ENCODE results near the gene GNG13.

The GNG13 gene

GRCh38 chr16:793414-793813 lies 7.1 kb downstream of the GNG13 start:
- no peak for DNase-seq (ENCODE audit: low read depth)
- no peak overlapping the region for H3K4me3 ChIP-seq (ENCODE audit: low read depth, low read length)
- TF ChIP-seq CTCF (IDR thresholded peaks at IDR 0.05; ENCODE audit: control insufficient read depth, extremely low read depth, insufficient read depth), result no peak

- no peak for TF ChIP-seq CTCF (IDR thresholded peaks at IDR 0.05; ENCODE audit: control insufficient read depth, extremely low read depth, insufficient read depth)
These were observed 8.1 kb downstream of the GNG13 start for GRCh38 chr16:792221-792995.

GRCh38 chr16:791131-791530 lies 9.4 kb downstream of the GNG13 start:
- no peak for TF ChIP-seq CTCF (IDR thresholded peaks at IDR 0.05; ENCODE audit: control insufficient read depth, extremely low read depth, insufficient read depth)

More at GRCh38 chr16:792221-792995, 8.1 kb downstream of the GNG13 start:
- DNase-seq (ENCODE audit: low read depth), result no peak
- H3K4me3 ChIP-seq (ENCODE audit: low read depth, low read length), result no peak overlapping the region

GRCh38 chr16:790086-790485 lies 10.4 kb downstream of the GNG13 start:
- no peak for TF ChIP-seq CTCF (IDR thresholded peaks at IDR 0.05; ENCODE audit: control insufficient read depth, extremely low read depth, insufficient read depth)
- no peak overlapping the region for H3K4me3 ChIP-seq (ENCODE audit: low read depth, low read length)
- DNase-seq (ENCODE audit: low read depth), result no peak

More at GRCh38 chr16:791131-791530, 9.4 kb downstream of the GNG13 start:
- no peak overlapping the region for H3K4me3 ChIP-seq (ENCODE audit: low read depth, low read length)
- no peak for DNase-seq (ENCODE audit: low read depth)

- TF ChIP-seq CTCF (IDR thresholded peaks at IDR 0.05; ENCODE audit: control insufficient read depth, extremely low read depth, insufficient read depth), result no peak
These were observed 11.2 kb downstream of the GNG13 start for GRCh38 chr16:789191-789850.

GRCh38 chr16:788399-789126 lies 12.0 kb downstream of the GNG13 start, which contains the start of gene CHTF18:
Gene CHTF18 (plus strand): TSS chr16:788620. CDS start chr16:788685, 65 bp downstream.
- TF ChIP-seq CTCF (IDR thresholded peaks at IDR 0.05; ENCODE audit: control insufficient read depth, extremely low read depth, insufficient read depth), result no peak
- H3K4me3 ChIP-seq (ENCODE audit: low read depth, low read length), result peak within 1 kb of the TSS; percentile 97
- DNase-seq (ENCODE audit: low read depth), result peak; percentile 50

More at GRCh38 chr16:789191-789850, 11.2 kb downstream of the GNG13 start:
- no peak for DNase-seq (ENCODE audit: low read depth)
- peak overlapping the region; percentile 89 for H3K4me3 ChIP-seq (ENCODE audit: low read depth, low read length)
